T-helper 1 cell treated with Interleukin-12 subunit alpha and Interleukin-12 subunit beta and Interleukin-4 antibody, amounts not matched to agents 30 μg/mL and 1 μg/mL, for 36 hours (primary cell): ENCODE data around the gene REG1B.
"Not testable (repeated sequence)": the region's sequence is repeated elsewhere in the genome, so short reads cannot be mapped to it uniquely, and the experiment has no call there.

ENCODE experiments used
- H3K27ac Mint-ChIP-seq: one replicate; pipeline ENCODE4 v1.8.0; 2021; ENCODE audit warnings: mild to moderate bottlenecking, mixed read lengths
- H3K27me3 Mint-ChIP-seq: one replicate; pipeline ENCODE4 v1.8.0; 2021; ENCODE audit warnings: low read depth, mixed read lengths
- H3K36me3 Mint-ChIP-seq: one replicate; pipeline ENCODE4 v1.8.0; 2021; ENCODE audit warnings: low read depth, mixed read lengths
- H3K4me1 Mint-ChIP-seq: one replicate; pipeline ENCODE4 v1.8.0; 2021; ENCODE audit warnings: low read depth, mixed read lengths
- H3K4me3 Mint-ChIP-seq: one replicate; pipeline ENCODE4 v1.8.0; 2021; ENCODE audit warnings: mild to moderate bottlenecking, moderate library complexity, mixed read lengths
- H3K9me3 Mint-ChIP-seq: one replicate; pipeline ENCODE4 v1.8.0; 2021; ENCODE audit warnings: mixed read lengths

Gene REG1B

GRCh38 chr2:79101024-79101423, 13.2 kb upstream of the REG1B start:
- peaks cover 14% of the 10 kb centered on the region for H3K9me3 Mint-ChIP-seq
- no peaks in the 10 kb centered on the region for H3K4me1 Mint-ChIP-seq
- H3K4me3 Mint-ChIP-seq, result no peak overlapping the region
- no peaks in the 10 kb centered on the region for H3K27me3 Mint-ChIP-seq
- no peak overlapping the region for H3K27ac Mint-ChIP-seq
- H3K36me3 Mint-ChIP-seq, result no peaks in the 10 kb centered on the region

- Mint-ChIP-seq H3K27me3 (no peaks in the 10 kb centered on the region), H3K36me3 (no peaks in the 10 kb centered on the region), H3K4me3 (no peak overlapping the region), H3K27ac (no peak overlapping the region), H3K4me1 (no peaks in the 10 kb centered on the region), H3K9me3 (peaks cover 14% of the 10 kb centered on the region)
These were observed 12.5 kb upstream of the REG1B start for GRCh38 chr2:79100285-79100684.

- Mint-ChIP-seq H3K27ac (no peak overlapping the region), H3K4me3 (no peak overlapping the region), H3K36me3 (no peaks in the 10 kb centered on the region), H3K27me3 (no peaks in the 10 kb centered on the region), H3K4me1 (no peaks in the 10 kb centered on the region), H3K9me3 (peaks cover 14% of the 10 kb centered on the region)
These were observed 11.4 kb upstream of the REG1B start for GRCh38 chr2:79099140-79099686.

GRCh38 chr2:79097843-79098242, 10.1 kb upstream of the REG1B start:
- no peak overlapping the region for H3K4me3 Mint-ChIP-seq
- H3K27me3 Mint-ChIP-seq, result no peaks in the 10 kb centered on the region
- peaks cover 14% of the 10 kb centered on the region for H3K9me3 Mint-ChIP-seq
- no peaks in the 10 kb centered on the region for H3K36me3 Mint-ChIP-seq
- no peaks in the 10 kb centered on the region for H3K4me1 Mint-ChIP-seq
- H3K27ac Mint-ChIP-seq, result no peak overlapping the region

- Mint-ChIP-seq H3K27ac (no peak overlapping the region), H3K4me3 (no peak overlapping the region), H3K27me3 (no peaks in the 10 kb centered on the region), H3K4me1 (no peaks in the 10 kb centered on the region), H3K36me3 (no peaks in the 10 kb centered on the region), H3K9me3 (peaks cover 5% of the 10 kb centered on the region)
These were observed 2.9 kb upstream of the REG1B start for GRCh38 chr2:79090693-79091092.

- Mint-ChIP-seq H3K4me3 (no peak overlapping the region), H3K36me3 (no peaks in the 10 kb centered on the region), H3K27me3 (no peaks in the 10 kb centered on the region), H3K9me3 (peaks cover 7% of the 10 kb centered on the region), H3K4me1 (no peaks in the 10 kb centered on the region), H3K27ac (no peak overlapping the region)
These were observed 1.5 kb downstream of the REG1B start for GRCh38 chr2:79086255-79086654.

GRCh38 chr2:79085382-79085781, 2.4 kb downstream of the REG1B start:
- no peak overlapping the region for H3K27ac Mint-ChIP-seq
- no peaks in the 10 kb centered on the region for H3K4me1 Mint-ChIP-seq
- no peak overlapping the region for H3K4me3 Mint-ChIP-seq
- H3K9me3 Mint-ChIP-seq, result peaks cover 12% of the 10 kb centered on the region
- H3K36me3 Mint-ChIP-seq, result no peaks in the 10 kb centered on the region
- no peaks in the 10 kb centered on the region for H3K27me3 Mint-ChIP-seq

- no peaks in the 10 kb centered on the region for H3K4me1 Mint-ChIP-seq
- peaks cover 14% of the 10 kb centered on the region for H3K9me3 Mint-ChIP-seq
These were observed 3.2 kb downstream of the REG1B start for GRCh38 chr2:79084495-79085135.

GRCh38 chr2:79083597-79084251, 4.1 kb downstream of the REG1B start:
- no peak overlapping the region for H3K27ac Mint-ChIP-seq
- H3K27me3 Mint-ChIP-seq, result no peaks in the 10 kb centered on the region
- no peaks in the 10 kb centered on the region for H3K36me3 Mint-ChIP-seq
- no peak overlapping the region for H3K4me3 Mint-ChIP-seq
- peaks cover 18% of the 10 kb centered on the region for H3K9me3 Mint-ChIP-seq
- H3K4me1 Mint-ChIP-seq, result no peaks in the 10 kb centered on the region

More at GRCh38 chr2:79084495-79085135, 3.2 kb downstream of the REG1B start:
- Mint-ChIP-seq H3K27me3 (no peaks in the 10 kb centered on the region), H3K27ac (no peak overlapping the region), H3K36me3 (no peaks in the 10 kb centered on the region), H3K4me3 (no peak overlapping the region)

- H3K4me3 Mint-ChIP-seq, result no peak overlapping the region
- peaks cover 15% of the 10 kb centered on the region for H3K9me3 Mint-ChIP-seq
- H3K36me3 Mint-ChIP-seq, result no peaks in the 10 kb centered on the region
- no peaks in the 10 kb centered on the region for H3K4me1 Mint-ChIP-seq
- no peaks in the 10 kb centered on the region for H3K27me3 Mint-ChIP-seq
- no peak overlapping the region for H3K27ac Mint-ChIP-seq
These were observed 4.8 kb downstream of the REG1B start for GRCh38 chr2:79082987-79083386.

- Mint-ChIP-seq H3K27me3 (no peaks in the 10 kb centered on the region), H3K4me3 (no peak overlapping the region), H3K4me1 (no peaks in the 10 kb centered on the region), H3K9me3 (peaks cover 15% of the 10 kb centered on the region), H3K36me3 (no peaks in the 10 kb centered on the region), H3K27ac (no peak overlapping the region)
These were observed 16.7 kb downstream of the REG1B start for GRCh38 chr2:79071078-79071477.

- H3K9me3 Mint-ChIP-seq, result peaks cover 5% of the 10 kb centered on the region
- H3K27ac Mint-ChIP-seq, result no peak overlapping the region
- no peak overlapping the region for H3K4me3 Mint-ChIP-seq
- H3K4me1 Mint-ChIP-seq, result no peaks in the 10 kb centered on the region
- no peaks in the 10 kb centered on the region for H3K27me3 Mint-ChIP-seq
- H3K36me3 Mint-ChIP-seq, result no peaks in the 10 kb centered on the region
These were observed 22.6 kb downstream of the REG1B start for GRCh38 chr2:79065201-79065600.

- not testable (repeated sequence) for H3K27me3 Mint-ChIP-seq, H3K9me3 Mint-ChIP-seq
These were observed 33.0 kb downstream of the REG1B start for GRCh38 chr2:79054769-79055168.

GRCh38 chr2:79053486-79053885, 34.3 kb downstream of the REG1B start:
- not testable (repeated sequence) for H3K9me3 Mint-ChIP-seq, H3K27me3 Mint-ChIP-seq, H3K4me1 Mint-ChIP-seq, H3K36me3 Mint-ChIP-seq, H3K4me3 Mint-ChIP-seq, H3K27ac Mint-ChIP-seq

More at GRCh38 chr2:79054769-79055168, 33.0 kb downstream of the REG1B start:
- H3K36me3 Mint-ChIP-seq, H3K4me3 Mint-ChIP-seq, H3K27ac Mint-ChIP-seq, H3K4me1 Mint-ChIP-seq: not testable (repeated sequence)

- no peaks in the 10 kb centered on the region for H3K36me3 Mint-ChIP-seq
- no peaks in the 10 kb centered on the region for H3K9me3 Mint-ChIP-seq
- no peaks in the 10 kb centered on the region for H3K27me3 Mint-ChIP-seq
- no peak overlapping the region for H3K27ac Mint-ChIP-seq
- H3K4me1 Mint-ChIP-seq, result no peaks in the 10 kb centered on the region
- no peak overlapping the region for H3K4me3 Mint-ChIP-seq
These were observed 46.8 kb downstream of the REG1B start for GRCh38 chr2:79041032-79041448.
